ENCODE results near the gene MALRD1.

The MALRD1 gene

GRCh38 chr10:19532411-19532810, 483.8 kb downstream of the MALRD1 start:
- no peak overlapping the region for H3K4me3 ChIP-seq (ENCODE audit: low read depth, low read length)
- no peak for DNase-seq (ENCODE audit: low read depth)
- no peak for TF ChIP-seq CTCF (IDR thresholded peaks at IDR 0.05; ENCODE audit: insufficient read depth, low read depth, low read length, missing control alignments)

- no peak for TF ChIP-seq CTCF (IDR thresholded peaks at IDR 0.05; ENCODE audit: insufficient read depth, low read depth, low read length, missing control alignments)
- DNase-seq (ENCODE audit: low read depth) = no peak
Observed at GRCh38 chr10:19541299-19541698, 492.7 kb downstream of the MALRD1 start.

GRCh38 chr10:19546224-19546623, 497.6 kb downstream of the MALRD1 start:
- no peak overlapping the region for H3K4me3 ChIP-seq (ENCODE audit: low read depth, low read length)
- no peak for TF ChIP-seq CTCF (IDR thresholded peaks at IDR 0.05; ENCODE audit: insufficient read depth, low read depth, low read length, missing control alignments)
- no peak for DNase-seq (ENCODE audit: low read depth)

More at GRCh38 chr10:19541299-19541698, 492.7 kb downstream of the MALRD1 start:
- H3K4me3 ChIP-seq (ENCODE audit: low read depth, low read length) = no peak overlapping the region

GRCh38 chr10:19549503-19549902, 500.9 kb downstream of the MALRD1 start:
- no peak for TF ChIP-seq CTCF (IDR thresholded peaks at IDR 0.05; ENCODE audit: insufficient read depth, low read depth, low read length, missing control alignments)
- no peak for DNase-seq (ENCODE audit: low read depth)
- no peak overlapping the region for H3K4me3 ChIP-seq (ENCODE audit: low read depth, low read length)

GRCh38 chr10:19556666-19557065, 508.1 kb downstream of the MALRD1 start:
- no peak for TF ChIP-seq CTCF (IDR thresholded peaks at IDR 0.05; ENCODE audit: insufficient read depth, low read depth, low read length, missing control alignments)
- DNase-seq (ENCODE audit: low read depth) = no peak
- no peak overlapping the region for H3K4me3 ChIP-seq (ENCODE audit: low read depth, low read length)

- no peak for TF ChIP-seq CTCF (IDR thresholded peaks at IDR 0.05; ENCODE audit: insufficient read depth, low read depth, low read length, missing control alignments)
- no peak overlapping the region for H3K4me3 ChIP-seq (ENCODE audit: low read depth, low read length)
- no peak for DNase-seq (ENCODE audit: low read depth)
Observed at GRCh38 chr10:19561181-19561580, 512.6 kb downstream of the MALRD1 start.

GRCh38 chr10:19563388-19564141, 515.0 kb downstream of the MALRD1 start:
- TF ChIP-seq CTCF (IDR thresholded peaks at IDR 0.05; ENCODE audit: insufficient read depth, low read depth, low read length, missing control alignments) = no peak
- no peak for DNase-seq (ENCODE audit: low read depth)
- H3K4me3 ChIP-seq (ENCODE audit: low read depth, low read length) = no peak overlapping the region

Data from GM12865 (cell line).